Measurements from ENCODE around the gene MIF4GD.

DNA sequence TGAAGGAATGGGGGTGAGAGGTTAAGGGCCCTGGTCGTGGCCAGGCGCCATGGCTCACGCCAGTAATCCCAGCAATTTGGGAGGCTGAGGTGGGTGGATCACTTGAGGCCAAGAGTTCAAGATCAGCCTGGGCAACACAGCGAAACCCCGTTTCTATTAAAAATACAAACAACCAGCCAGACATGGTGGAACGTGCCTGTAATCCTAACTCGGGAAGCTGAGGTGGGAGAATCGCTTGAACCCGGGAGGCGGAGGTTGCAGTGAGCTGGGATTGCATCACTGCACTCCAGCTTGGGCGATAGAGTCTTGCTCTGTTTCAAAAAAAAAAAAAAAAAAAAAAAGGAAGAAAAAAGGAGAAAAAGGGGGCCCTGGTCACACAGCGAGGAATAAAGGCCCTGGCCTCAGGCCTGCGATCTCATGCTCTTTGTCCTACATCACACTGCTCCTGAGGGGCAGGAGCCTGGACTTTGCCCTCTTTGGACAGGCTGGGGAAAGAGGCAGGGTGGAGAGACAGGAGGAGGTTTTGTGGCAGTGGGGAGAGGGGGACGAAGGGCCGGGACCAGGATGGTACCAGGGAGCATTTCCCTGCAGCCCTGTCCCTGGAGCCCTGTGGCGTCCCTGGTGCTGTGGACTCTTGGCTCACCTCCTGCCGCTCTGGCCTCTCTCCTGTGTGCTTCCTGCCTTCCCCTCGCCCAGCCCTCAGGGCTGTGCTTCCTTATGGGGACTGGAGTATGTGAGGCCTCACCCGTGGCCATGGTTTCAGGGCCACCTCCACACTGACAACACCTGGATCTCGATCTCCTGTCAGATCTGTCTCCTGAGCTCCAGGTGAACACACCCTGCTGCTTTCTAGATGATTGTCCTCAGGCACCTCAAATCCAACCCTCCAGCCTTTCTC lies 38.0 kb upstream of the MIF4GD start:
- TF ChIP-seq, protein P1, sequence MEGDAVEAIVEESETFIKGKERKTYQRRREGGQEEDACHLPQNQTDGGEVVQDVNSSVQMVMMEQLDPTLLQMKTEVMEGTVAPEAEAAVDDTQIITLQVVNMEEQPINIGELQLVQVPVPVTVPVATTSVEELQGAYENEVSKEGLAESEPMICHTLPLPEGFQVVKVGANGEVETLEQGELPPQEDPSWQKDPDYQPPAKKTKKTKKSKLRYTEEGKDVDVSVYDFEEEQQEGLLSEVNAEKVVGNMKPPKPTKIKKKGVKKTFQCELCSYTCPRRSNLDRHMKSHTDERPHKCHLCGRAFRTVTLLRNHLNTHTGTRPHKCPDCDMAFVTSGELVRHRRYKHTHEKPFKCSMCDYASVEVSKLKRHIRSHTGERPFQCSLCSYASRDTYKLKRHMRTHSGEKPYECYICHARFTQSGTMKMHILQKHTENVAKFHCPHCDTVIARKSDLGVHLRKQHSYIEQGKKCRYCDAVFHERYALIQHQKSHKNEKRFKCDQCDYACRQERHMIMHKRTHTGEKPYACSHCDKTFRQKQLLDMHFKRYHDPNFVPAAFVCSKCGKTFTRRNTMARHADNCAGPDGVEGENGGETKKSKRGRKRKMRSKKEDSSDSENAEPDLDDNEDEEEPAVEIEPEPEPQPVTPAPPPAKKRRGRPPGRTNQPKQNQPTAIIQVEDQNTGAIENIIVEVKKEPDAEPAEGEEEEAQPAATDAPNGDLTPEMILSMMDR (IDR thresholded peaks at IDR 0.05), result no peak
- no peak for TF ChIP-seq POLR2AphosphoS5 (IDR thresholded peaks at IDR 0.05)

All from prostate gland (tissue), 2 donors.